Fibroblast of the conjunctiva (primary cell): ENCODE data around the gene FAT3.

Experiments used
- DNase-seq: peaks from one replicate; pipeline ENCODE4 v3.0.0-alpha.2; 2010; ENCODE audit warnings: low read depth

FAT3 gene

GRCh38 chr11:92224407-92225124 lies at the start of gene FAT3:
FAT3 (plus strand) TSS chr11:92224818; CDS start chr11:92352113, 127,295 bp downstream.
- no peak for DNase-seq

GRCh38 chr11:92179017-92179670 lies 45.5 kb upstream of the FAT3 start:
- no peak for DNase-seq

GRCh38 chr11:92180226-92180625 lies 44.4 kb upstream of the FAT3 start:
- no peak for DNase-seq

GRCh38 chr11:92180664-92181251 lies 43.9 kb upstream of the FAT3 start:
- peak; percentile 1 for DNase-seq

GRCh38 chr11:92190535-92191206 lies 33.9 kb upstream of the FAT3 start:
- no peak for DNase-seq

- no peak for DNase-seq
These were observed 32.5 kb upstream of the FAT3 start for GRCh38 chr11:92192141-92192540.

- no peak for DNase-seq
These were observed 26.4 kb upstream of the FAT3 start for GRCh38 chr11:92198268-92198667.

- DNase-seq: no peak
These were observed 24.6 kb upstream of the FAT3 start for GRCh38 chr11:92199991-92200390.

GRCh38 chr11:92204731-92205130 lies 19.9 kb upstream of the FAT3 start:
- no peak for DNase-seq

GRCh38 chr11:92206441-92206840 lies 18.2 kb upstream of the FAT3 start:
- DNase-seq: no peak

- no peak for DNase-seq
These were observed 12.9 kb upstream of the FAT3 start for GRCh38 chr11:92211576-92212167.

- DNase-seq: no peak
These were observed 12.1 kb upstream of the FAT3 start for GRCh38 chr11:92212530-92212929.

GRCh38 chr11:92216789-92217188 lies 7.8 kb upstream of the FAT3 start:
- DNase-seq: no peak

- no peak for DNase-seq
These were observed 5.1 kb upstream of the FAT3 start for GRCh38 chr11:92219476-92219875.

GRCh38 chr11:92222701-92223100 lies 1.9 kb upstream of the FAT3 start:
- DNase-seq: no peak

- DNase-seq: no peak
These were observed 588 bp upstream of the FAT3 start for GRCh38 chr11:92224054-92224406.

GRCh38 chr11:92225125-92225567 lies 528 bp downstream of the FAT3 start:
- no peak for DNase-seq

GRCh38 chr11:92225568-92226330 lies 1.1 kb downstream of the FAT3 start:
- no peak for DNase-seq

- no peak for DNase-seq
These were observed 2.0 kb downstream of the FAT3 start for GRCh38 chr11:92226331-92227229.

GRCh38 chr11:92227230-92227814 lies 2.7 kb downstream of the FAT3 start:
- DNase-seq: no peak
